ENCODE data around the gene CCDC194. TPM values are rescaled to one million over a fixed set of nuclear protein-coding genes. Genes with fewer than 3 reads are reported as not detected.
A peak's percentile ranks its signal among the peaks of the same experiment; 100 is the strongest.

CCDC194 gene
- polyA plus RNA-seq, 1 experiment: not detected

GRCh38 chr19:17347877-17348276 lies 46.1 kb downstream of the CCDC194 start:
- ChIA-PET POLR2A (no interaction called here), CTCF (interaction anchor here (1.0 to 5.6 kb wide), 4 partner anchors 11 to 119 kb away, joined by 3 to 87 read pairs (median 4); no protein-coding TSS in a partner anchor)
- no peak for DNase-seq (ENCODE audit: low read depth, low spot score)
- H3K4me3 ChIP-seq (ENCODE audit: low read depth, low read length): no peak overlapping the region
- no peak overlapping the region for H3K27ac ChIP-seq (ENCODE audit: low read depth, low read length)
- no peaks in the 10 kb centered on the region; the same call in 1 of the 2 replicates for H3K9me3 ChIP-seq (ENCODE audit: control insufficient read depth, insufficient read depth, low read length)
- TF ChIP-seq, protein P1, sequence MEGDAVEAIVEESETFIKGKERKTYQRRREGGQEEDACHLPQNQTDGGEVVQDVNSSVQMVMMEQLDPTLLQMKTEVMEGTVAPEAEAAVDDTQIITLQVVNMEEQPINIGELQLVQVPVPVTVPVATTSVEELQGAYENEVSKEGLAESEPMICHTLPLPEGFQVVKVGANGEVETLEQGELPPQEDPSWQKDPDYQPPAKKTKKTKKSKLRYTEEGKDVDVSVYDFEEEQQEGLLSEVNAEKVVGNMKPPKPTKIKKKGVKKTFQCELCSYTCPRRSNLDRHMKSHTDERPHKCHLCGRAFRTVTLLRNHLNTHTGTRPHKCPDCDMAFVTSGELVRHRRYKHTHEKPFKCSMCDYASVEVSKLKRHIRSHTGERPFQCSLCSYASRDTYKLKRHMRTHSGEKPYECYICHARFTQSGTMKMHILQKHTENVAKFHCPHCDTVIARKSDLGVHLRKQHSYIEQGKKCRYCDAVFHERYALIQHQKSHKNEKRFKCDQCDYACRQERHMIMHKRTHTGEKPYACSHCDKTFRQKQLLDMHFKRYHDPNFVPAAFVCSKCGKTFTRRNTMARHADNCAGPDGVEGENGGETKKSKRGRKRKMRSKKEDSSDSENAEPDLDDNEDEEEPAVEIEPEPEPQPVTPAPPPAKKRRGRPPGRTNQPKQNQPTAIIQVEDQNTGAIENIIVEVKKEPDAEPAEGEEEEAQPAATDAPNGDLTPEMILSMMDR (IDR thresholded peaks at IDR 0.05; ENCODE audit: low read depth, low read length): no peak
- H3K27me3 ChIP-seq (ENCODE audit: control insufficient read depth, insufficient read depth, low read length): peaks cover 8% of the 10 kb centered on the region

DNA sequence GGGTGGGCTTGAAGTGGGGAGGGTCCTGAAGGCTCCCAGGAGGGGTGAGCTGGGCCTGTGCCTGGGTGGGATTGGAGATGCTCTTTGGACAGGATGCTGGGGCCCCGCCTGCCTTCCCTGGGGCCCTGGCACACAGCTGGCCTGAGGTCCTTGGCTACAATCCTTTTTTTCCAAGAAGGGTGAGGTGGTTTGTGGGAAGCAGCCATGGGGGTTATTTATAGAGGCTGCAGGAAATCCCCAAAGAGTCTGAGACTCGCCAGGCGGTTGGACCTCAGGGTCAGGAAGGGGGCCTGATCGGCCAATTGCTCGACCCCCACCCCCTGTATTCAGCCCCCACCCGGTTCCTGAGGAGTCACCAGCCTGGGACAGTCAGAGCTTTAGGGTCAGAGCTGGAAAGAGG lies 46.6 kb downstream of the CCDC194 start:
- H3K9me3 ChIP-seq (ENCODE audit: control insufficient read depth, insufficient read depth, low read length): no peaks in the 10 kb centered on the region; the same call in 1 of the 2 replicates
- H3K4me3 ChIP-seq (ENCODE audit: low read depth, low read length): no peak overlapping the region
- peaks cover 8% of the 10 kb centered on the region for H3K27me3 ChIP-seq (ENCODE audit: control insufficient read depth, insufficient read depth, low read length)
- peak overlapping the region; percentile 2 for H3K27ac ChIP-seq (ENCODE audit: low read depth, low read length)
- ChIA-PET POLR2A (no interaction called here), CTCF (interaction anchor here (1.0 to 5.6 kb wide), 5 partner anchors 12 to 119 kb away, joined by 3 to 87 read pairs (median 3); partner anchors contain the start of gene MVB12A)
- no peak for DNase-seq (ENCODE audit: low read depth, low spot score)
- TF ChIP-seq, protein P1 (IDR thresholded peaks at IDR 0.05; ENCODE audit: low read depth, low read length): no peak

DNA sequence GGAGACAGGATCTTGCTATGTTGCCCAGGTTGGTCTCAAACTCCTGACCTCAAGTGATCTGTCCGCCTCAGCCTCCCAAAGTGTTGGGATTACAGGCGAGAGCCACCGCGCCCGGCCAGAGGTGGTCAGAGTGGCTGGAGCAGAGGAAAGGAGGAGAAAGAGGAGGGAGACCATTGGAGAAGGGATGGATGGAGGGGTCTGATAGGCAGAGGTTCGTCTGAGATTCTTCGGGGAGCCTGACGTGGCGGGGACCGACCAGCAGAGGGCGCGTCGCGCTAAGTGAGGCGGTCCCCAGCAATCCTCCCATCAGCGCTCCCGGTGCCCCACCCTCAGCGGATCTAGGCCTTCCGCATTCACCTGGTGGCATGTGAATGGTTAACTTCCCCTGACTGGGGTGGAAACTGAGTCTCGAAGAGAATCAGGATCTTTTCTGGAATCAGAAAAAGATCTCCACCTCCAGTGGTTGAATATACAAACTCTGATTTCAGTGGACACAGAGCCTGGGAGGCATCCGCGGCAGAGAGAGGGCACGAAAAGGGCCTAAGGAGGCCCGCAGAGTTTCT lies 47.8 kb downstream of the CCDC194 start:
- ChIA-PET CTCF (interaction anchor here (0.7 to 5.6 kb wide), 8 partner anchors 11 to 513 kb away, joined by 3 to 87 read pairs (median 4); partner anchors contain the start of genes DDA1 and RPL18A), POLR2A (no interaction called here)
- TF ChIP-seq, protein P1 (IDR thresholded peaks at IDR 0.05; ENCODE audit: low read depth, low read length): peak; percentile 89
- Histone ChIP-seq H3K4me3 (ENCODE audit: low read depth, low read length) (no peak overlapping the region), H3K27ac (ENCODE audit: low read depth, low read length) (no peak overlapping the region), H3K27me3 (ENCODE audit: control insufficient read depth, insufficient read depth, low read length) (peaks cover 3% of the 10 kb centered on the region), H3K9me3 (ENCODE audit: control insufficient read depth, insufficient read depth, low read length) (no peaks in the 10 kb centered on the region)
- DNase-seq (ENCODE audit: low read depth, low spot score): no peak

DNA sequence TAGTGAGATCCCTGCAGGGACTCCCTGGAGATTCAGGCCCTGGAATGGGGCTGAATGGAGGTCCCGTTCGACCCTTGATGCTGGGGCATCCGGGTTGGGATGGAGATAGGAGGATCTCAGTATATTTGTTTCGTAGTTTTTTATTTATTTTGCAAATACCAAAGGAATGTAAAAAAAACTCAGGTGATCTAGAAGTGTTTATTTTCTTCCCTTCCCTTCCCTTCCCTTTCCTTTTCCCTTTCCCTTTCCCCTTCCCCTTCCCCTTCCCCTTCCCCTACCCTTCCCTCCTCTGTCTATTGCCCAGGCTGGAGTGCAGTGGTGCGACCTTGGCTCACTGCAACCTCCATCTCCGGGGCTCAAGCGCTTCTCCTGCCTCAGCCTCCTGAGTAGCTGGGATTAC lies 52.2 kb downstream of the CCDC194 start:
- H3K9me3 ChIP-seq (ENCODE audit: control insufficient read depth, insufficient read depth, low read length): no peaks in the 10 kb centered on the region
- H3K27me3 ChIP-seq (ENCODE audit: control insufficient read depth, insufficient read depth, low read length): no peaks in the 10 kb centered on the region
- CTCF ChIA-PET: no interaction called here
- TF ChIP-seq, protein P1 (IDR thresholded peaks at IDR 0.05; ENCODE audit: low read depth, low read length): no peak
- no peak overlapping the region for H3K4me3 ChIP-seq (ENCODE audit: low read depth, low read length)
- POLR2A ChIA-PET: no interaction called here
- no peak for DNase-seq (ENCODE audit: low read depth, low spot score)
- H3K27ac ChIP-seq (ENCODE audit: low read depth, low read length): no peak overlapping the region

GRCh38 chr19:17341386-17341785 lies 52.6 kb downstream of the CCDC194 start:
- Histone ChIP-seq H3K27ac (ENCODE audit: low read depth, low read length) (no peak overlapping the region), H3K4me3 (ENCODE audit: low read depth, low read length) (no peak overlapping the region), H3K9me3 (ENCODE audit: control insufficient read depth, insufficient read depth, low read length) (no peaks in the 10 kb centered on the region), H3K27me3 (ENCODE audit: control insufficient read depth, insufficient read depth, low read length) (no peaks in the 10 kb centered on the region)
- ChIA-PET POLR2A (no interaction called here), CTCF (no interaction called here)
- DNase-seq (ENCODE audit: low read depth, low spot score): no peak
- TF ChIP-seq, protein P1 (IDR thresholded peaks at IDR 0.05; ENCODE audit: low read depth, low read length): no peak
